COLO668 (cell line): ENCODE data around the gene NT5C2.
"Not testable (repeated sequence)": the region's sequence is repeated elsewhere in the genome, so short reads cannot be mapped to it uniquely, and the experiment has no call there.

Experiments used
- DNase-seq: peaks from one replicate; lab custom pipeline; 2025; ENCODE audit not compliant: unreplicated experiment; lab: John Stamatoyannopoulos, UW

Gene NT5C2

DNA sequence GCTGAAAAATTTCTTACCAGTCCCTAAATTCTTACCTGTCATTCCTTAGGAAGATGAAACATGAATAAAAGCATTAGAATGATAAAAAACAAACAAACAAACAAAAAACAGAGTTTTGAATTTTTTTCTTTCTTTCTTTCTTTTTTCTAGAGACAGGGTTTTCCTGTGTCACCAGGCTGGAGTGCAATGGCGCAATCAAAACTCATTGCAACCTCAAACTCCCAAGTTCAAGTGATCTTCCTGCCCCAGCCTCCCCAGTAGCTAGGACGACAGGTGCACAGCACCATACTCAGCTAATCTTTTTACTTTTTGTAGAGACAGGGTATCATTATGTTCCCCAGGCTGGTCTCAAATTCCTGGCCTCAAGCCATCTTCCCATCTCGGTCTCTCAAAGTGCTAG lies 26.5 kb downstream of the NT5C2 start:
- DNase-seq: no peak

DNA sequence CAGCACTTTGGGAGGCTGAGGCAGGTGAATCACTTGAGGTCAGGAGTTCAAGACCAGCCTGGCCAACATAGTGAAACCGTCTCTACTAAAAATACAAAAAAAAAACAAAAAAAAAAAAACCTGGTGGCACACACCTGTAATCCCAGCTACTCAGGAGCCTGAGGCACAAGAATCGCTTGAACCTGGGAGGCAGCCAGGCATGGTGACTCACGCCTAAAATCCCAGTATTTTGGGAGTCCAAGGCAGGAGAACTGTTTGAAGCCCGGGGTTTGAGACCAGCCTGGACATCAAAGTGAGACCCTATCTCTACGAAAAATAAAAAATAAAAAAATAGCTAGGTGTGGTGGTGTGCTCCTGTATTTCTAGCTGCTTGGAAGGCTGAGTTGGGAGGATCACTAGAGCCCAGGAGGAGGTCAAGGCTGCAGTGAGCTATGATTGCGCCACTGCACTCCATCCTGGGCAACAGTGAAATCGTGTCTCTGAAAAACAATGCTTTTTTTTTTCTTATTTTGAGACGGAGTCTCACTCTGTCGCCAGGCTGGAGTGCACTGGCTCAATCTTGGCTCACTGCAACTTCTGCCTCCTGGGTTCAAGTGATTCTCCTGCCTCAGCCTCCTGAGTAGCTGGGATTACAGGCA lies 29.2 kb downstream of the NT5C2 start:
- not testable (repeated sequence) for DNase-seq

DNA sequence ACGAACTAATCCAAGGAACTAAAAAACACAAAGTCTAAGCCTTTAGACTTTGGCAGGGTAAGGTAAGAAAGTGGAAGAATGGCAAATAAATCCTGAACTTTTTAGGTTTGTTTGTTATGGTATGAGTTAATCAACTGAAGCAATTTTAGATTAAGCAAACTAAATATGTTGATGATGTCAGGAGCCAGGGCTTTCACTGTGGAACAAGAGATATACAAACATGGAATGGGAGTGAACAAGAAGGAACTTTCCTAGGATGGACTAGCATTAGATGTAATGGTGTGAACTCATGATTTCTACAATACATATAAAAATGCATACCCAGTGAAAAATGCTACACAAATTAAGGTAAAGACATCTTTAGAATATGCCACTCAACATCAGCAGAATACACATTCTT lies 35.8 kb downstream of the NT5C2 start:
- no peak for DNase-seq

DNA sequence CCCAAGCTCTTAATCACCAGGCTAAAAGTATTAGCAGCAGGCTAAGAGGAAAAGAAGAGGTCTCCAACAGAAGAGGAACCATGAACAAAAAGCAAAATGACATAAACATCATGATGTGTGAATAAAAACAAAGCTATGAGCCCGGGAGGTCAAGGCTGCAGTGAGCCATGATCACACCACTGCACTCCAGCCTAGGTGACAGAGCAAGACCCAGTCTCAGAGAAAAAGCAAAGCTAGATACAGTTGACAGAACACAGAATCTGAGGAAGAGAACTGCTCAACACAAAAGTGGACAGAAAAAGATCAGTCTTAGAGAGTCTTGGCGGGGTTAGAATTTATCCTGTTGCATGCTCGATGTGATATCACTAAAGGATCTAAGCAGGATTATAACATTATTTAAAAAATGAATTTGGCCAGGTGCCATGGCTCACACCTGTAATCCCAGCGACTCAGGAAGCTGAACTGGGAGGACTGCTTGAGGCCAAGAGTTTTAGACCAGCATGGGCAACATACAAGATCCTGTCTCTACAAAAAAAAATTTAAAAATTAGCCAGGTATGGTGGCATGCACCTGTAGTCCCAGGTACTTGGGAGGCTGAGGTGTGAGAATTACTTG lies 37.5 kb downstream of the NT5C2 start:
- DNase-seq: no peak

DNA sequence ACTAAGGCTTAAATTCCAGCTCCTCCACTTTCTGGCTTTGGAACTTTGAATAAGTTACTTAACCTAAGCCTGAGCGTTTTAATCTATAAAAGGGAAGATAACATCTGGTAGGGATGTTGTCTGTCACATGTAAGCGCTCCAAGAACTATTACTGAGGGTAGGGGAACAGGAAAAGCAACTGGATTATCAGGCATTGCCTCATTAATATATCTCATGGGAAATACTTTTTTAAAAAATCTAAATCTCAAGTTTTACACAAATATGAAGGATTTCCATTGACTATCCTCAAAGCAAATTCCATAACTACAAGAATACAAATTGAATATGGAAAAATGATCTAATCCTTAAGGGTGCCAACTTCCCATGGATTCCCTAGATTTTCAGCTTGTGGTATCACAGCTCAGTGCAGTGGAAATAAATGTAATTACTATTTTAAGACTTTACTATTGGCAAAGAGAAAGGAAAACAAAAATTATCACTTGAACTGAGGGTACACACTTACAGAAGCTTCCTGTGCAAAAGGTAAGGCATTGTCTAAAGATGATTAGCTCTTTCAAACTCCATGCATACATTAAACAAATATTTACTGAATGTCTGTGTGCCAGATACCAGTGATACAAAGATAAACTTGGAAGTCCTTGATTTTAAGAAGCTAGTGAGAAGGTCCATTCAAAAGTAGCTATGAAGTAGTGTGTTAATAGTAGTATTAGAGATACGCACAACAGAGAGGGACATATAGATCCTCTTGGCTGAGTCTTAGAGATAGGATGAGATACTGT lies 38.4 kb downstream of the NT5C2 start:
- no peak for DNase-seq

DNA sequence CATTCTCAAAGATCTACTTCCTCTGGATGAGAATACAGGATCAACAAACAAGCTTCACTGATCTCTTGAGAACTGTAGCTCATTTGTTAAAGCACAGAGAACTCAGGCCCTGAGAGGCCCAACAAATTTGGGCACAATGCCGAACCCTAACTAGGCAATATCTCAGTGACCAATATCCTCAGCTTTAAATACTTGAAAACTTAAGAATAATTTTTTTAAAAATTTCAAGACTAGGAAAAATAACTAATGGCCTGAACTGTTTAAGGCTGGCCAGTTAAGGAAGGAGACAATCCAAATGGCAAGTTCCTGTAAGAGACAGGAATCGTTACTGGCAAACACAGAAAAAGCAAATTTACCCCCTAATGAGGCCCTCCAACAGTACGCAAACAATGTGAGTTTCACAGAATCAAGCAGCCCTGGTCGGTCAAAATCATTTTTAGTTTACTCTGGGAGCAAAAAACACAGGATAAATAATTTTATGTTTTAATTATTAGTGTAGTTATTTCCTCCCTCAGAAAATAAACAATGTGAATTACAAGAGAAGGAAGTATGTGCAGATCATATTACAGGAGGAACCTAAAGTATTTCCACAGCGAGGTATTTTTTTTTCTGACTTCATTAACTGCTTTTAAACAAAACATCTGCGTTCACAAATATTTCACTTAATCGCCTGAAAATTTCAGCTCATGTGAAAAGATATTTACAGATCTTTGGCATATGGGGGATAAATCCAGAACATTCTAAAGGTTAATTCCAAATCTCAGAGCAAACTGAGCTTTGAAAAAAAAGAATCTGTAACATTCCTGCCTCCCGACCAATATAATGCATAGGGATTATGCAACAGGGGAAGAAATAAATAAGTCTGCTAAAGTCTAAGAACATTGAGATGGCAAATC lies 39.5 kb downstream of the NT5C2 start:
- no peak for DNase-seq

DNA sequence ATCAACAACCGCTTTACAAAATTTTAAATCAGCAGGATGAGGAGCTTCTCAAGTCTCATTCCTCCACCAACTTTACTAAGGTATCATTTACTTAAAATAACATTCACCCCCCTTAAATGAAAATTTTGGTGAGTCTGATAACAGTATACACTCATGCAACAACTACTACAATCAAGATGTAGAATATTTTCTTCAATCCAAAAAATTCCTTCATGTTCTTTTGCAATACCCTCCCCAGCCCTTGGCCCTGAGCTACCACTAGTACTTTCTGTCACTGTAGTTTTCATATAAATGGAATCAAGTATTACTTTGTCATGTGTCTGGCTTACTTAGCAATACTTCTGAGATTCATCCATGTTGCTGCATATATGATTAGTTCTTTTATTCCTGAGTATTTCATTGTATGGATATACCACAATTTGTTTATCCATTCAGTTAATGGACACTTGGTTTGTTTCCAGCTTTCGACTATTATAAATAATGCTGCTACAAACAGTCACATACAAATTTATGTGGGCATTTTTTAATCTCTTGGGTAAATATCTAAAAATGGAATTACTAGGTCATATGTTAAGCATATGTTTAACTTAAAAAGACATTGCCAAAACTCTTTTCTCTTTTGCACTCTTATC lies 43.0 kb downstream of the NT5C2 start:
- DNase-seq: no peak

DNA sequence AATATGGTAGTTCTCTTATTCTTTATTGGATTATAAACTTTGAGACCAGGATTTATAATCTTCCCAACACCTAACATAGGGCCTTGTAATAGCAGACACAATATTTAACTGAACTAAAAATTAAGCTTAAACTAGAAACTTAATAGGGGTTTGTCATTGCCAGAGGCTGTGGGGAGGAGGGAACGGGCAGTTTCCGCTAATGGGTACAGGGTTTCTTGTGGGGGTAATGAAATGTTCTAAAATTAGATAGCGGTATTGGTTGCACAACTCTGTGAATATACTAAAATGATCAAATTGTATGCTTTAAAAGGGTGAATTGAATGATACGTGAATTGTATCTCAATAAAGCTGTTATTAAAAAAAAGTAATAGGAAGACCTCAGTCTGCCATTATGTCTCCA lies 45.4 kb downstream of the NT5C2 start:
- no peak for DNase-seq

DNA sequence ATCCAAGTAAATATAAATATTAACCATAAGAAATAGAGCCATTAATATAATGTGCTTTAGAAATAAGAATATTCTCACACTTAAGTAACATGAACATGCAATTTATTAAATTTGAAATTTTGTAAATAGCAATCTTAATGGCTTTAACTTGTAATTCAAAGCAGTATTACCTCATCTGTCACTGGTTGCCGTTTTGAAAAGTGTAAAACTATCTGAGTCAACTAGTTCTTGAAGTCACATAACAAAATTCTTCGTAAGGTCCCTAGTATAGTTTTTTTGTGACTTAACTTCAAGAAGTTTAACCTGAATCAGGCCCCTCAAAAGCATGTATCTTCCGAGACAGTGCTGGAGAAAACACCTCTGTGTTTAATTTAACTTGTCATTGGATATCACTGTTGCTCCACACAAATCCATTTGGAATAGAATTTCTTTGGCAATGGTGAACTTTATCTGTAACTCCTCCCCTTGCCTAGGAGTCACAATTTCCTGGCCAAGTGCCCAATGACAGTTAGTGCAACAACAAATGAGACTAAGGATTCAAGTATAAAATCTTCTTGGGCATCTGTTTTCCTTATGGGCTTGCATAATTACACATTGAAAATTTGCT lies 47.1 kb downstream of the NT5C2 start:
- no peak for DNase-seq

DNA sequence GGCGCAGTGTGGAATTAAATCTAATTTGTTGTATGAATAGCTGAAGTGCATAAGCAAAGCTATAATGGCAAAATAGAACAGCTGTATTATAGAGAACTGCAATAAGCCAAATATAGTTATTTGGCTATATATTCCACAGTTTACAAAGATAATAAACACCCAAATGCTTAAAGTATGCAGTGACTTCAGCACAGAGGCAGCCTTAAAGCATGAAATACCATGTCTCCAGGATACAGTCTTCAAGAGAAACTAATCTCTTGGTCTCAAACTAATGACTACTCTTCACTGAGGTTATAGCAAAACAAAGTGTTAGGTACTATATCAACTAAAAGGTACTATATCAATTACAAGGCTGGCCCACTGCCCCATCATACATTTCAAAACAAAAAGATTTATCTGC lies 48.0 kb downstream of the NT5C2 start:
- no peak for DNase-seq

DNA sequence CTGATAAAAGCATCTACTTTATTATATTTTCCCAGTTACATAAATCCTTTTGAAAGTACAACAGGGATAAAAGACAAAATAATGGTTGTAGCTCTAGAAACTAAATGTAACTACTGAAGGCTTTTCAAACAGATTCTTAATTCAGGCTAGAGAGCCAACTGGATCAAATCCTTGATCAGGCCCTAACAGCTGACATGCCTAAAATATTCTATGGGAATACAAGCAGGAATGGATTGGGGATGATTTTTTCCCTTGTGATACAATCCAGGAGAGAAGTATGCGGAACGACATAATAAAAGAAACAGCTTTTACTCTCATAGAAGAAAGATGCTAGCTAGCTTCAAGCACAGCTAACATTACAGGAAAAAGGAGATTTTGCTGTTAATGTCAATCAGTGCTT lies 49.0 kb downstream of the NT5C2 start:
- no peak for DNase-seq

DNA sequence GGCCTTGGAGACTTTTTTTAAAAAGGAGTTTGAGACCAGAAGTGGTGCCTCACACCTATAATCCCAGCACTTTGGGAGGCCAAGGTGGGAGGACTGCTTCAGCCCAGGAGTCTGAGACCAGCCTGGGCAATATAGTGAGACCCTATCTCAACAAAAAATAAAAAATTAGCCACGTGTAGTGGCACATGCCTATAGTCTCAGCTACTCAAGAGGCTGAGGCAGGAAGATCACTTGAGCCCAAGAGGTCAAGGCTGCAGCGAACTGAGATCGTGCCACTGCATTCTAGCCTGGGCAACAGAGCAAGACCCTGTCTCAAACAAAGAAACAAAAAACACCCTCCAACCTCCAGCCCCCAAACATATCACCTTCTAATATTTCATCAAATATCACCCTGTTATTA lies 49.4 kb downstream of the NT5C2 start:
- DNase-seq: not testable (repeated sequence)

DNA sequence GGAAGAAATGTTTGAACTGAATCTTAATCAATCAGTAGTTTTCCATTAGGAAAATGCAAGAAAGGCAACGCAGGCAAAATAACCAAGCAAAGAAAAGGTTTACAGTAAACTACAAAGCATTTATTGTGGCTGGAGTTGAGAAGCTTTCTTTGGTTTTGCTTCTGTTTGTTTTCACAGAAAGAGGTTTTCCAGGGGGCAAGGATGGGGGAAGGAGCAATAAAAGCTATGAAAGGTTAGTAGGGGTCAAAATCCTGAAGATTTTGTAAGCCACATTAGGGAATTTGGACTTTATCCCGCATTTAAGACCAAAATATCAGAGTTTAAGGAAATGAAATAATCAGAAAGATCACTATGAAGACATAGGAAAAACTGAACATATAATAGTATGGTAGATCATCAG lies 51.1 kb downstream of the NT5C2 start:
- DNase-seq: no peak

DNA sequence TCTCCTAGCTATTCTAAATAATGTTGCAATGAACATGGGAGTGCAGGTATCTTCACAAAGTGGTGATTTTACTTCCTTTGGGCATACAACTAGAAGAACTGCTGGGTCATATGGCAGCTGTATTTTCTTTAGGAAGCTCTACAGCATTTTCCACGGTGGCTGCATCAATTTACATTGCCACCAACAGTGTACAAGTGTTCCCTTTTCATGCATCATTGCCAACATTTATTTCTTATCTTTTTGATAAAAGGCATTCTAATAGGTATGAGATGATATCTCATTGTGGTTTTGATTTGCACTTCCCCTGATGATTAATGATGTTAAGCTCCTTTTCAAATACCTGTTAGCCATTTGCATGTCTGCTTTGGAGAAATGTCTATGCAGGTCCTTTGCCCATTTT lies 52.6 kb downstream of the NT5C2 start:
- no peak for DNase-seq

DNA sequence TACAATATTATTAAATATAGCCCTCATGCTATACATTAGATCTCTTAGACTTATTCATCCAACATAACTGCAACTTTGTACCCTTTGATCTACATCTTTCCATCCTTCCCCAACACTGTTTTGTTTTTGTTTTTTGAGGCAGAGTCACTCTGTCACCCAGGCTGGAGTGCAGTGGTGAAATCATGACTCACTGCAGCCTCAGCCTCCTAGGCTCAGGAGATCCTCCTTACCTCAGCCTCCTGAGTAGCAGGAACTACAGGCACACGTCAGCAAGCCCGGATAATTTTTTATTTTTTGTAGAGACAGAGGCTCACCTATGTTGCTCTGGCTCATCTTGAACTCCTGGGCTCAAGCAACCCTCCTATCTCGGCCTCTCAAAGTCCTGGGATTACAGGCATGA lies 53.3 kb downstream of the NT5C2 start:
- DNase-seq: no peak

DNA sequence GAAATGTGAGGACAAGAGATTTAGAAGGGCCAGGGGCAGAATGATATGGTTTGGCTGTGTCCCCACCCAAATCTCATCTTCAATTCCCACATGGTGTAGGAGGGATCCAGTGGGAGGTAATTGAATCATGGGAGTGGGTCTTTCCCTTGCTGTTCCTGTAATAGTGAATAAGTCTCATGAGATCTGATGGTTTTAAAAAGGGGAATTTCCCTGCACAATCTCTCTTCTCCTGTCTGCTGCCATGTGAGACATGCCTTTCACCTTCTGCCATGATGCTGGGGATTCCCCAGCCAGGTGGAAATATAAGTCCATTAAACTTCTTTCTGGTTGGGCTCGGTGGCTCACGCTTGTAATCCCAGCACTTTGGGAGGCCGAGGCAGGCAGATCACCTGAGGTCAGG lies 57.9 kb downstream of the NT5C2 start:
- DNase-seq: not testable (repeated sequence)

DNA sequence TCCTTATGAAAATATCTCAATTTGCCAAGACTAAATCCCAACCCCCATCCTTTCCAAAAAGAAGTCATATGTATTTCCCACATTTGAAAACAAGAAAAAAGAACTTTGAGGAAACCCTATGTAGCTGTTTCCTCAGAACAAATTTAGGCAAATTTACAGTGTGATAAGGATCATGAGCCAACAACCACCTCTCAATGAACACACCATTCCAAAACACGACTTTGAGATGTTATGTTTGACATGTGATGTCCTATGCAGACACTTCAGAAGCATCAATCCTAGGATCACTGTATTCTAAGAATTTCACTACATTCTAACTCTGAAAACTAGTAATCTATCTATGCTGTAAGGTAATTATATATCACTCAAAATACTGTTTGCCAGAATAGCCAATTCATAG lies 62.2 kb downstream of the NT5C2 start:
- no peak for DNase-seq

DNA sequence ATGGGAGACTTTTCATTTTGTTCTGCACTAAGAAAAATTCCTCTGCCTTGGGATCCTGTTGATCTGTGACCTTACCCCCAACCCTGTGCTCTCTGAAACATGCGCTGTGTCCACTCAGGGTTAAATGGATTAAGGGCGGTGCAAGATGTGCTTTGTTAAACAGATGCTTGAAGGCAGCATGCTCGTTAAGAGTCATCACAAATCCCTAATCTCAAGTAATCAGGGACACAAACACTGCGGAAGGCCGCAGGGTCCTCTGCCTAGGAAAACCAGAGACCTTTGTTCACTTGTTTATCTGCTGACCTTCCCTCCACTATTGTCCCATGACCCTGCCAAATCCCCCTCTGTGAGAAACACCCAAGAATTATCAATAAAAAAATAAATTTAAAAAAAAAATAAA lies 62.9 kb downstream of the NT5C2 start:
- not testable (repeated sequence) for DNase-seq

DNA sequence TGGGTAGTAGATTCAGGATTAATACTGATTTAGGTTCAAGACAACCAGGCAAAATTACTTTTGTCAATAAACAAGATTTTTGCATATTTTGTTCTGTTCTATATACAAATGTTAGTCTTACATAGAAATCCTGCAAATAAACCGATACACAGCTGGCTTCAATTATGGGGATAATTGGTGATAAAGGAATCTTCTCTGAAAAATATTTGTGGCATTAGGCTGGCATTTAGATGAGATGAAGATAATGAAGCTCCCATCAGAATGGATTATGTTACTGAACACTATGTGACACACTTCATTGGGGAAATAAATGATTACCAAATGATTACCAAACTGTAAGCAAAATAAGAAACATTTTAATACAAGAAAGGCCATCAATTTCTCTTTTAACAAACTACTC lies 65.8 kb downstream of the NT5C2 start:
- no peak for DNase-seq
